GM18870 (cell line): Measurements from ENCODE around the gene LYPLAL1.
A peak's percentile ranks its signal among the peaks of the same experiment; 100 is the strongest.

Source experiments
- ATAC-seq: cut with Tn5 transposase; IDR thresholded peaks from one replicate; pipeline ENCODE4 v1.9.1; 2021; ENCODE audit warnings: moderate library complexity; ENCODE audit not compliant: unreplicated experiment

LYPLAL1 gene

GRCh38 chr1:219173758-219174459 is at the start of gene LYPLAL1:
LYPLAL1 (plus strand) TSS chr1:219173878; CDS start chr1:219173891, 13 bp downstream.
- ATAC-seq = peak; percentile 55

- no peak for ATAC-seq
Measured at GRCh38 chr1:219124163-219124562, 49.5 kb upstream of the LYPLAL1 start.

GRCh38 chr1:219125342-219125741 is 48.3 kb upstream of the LYPLAL1 start:
- no peak for ATAC-seq

- ATAC-seq = no peak
Measured at GRCh38 chr1:219126377-219126776, 47.3 kb upstream of the LYPLAL1 start.

GRCh38 chr1:219128957-219129356 is 44.7 kb upstream of the LYPLAL1 start:
- no peak for ATAC-seq

- peak; percentile 58 for ATAC-seq
Measured at GRCh38 chr1:219130366-219130935, 43.2 kb upstream of the LYPLAL1 start.

DNA sequence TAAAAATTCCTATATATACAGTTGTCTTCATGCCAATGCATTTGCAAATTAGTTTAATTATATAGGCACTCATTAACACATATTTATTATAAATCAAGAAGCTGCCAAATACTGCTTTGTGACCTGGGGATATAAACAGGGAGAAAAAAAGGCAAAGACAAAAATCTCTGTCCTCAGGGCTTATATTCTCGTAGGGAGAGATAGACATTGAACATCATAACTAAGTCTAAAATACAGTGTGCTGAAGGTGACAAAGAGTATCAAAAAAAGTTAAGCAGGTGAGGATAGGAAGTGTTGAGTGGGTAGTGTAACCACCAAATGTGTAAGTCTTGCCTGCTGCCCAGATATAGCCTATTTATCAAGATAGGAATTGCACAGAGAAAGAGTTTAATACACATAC is 40.7 kb upstream of the LYPLAL1 start:
- no peak for ATAC-seq

- peak; percentile 84 for ATAC-seq
Measured at GRCh38 chr1:219138747-219139146, 34.9 kb upstream of the LYPLAL1 start.

- no peak for ATAC-seq
Measured at GRCh38 chr1:219140303-219140877, 33.3 kb upstream of the LYPLAL1 start.

GRCh38 chr1:219143735-219144134 is 29.9 kb upstream of the LYPLAL1 start:
- ATAC-seq = no peak

DNA sequence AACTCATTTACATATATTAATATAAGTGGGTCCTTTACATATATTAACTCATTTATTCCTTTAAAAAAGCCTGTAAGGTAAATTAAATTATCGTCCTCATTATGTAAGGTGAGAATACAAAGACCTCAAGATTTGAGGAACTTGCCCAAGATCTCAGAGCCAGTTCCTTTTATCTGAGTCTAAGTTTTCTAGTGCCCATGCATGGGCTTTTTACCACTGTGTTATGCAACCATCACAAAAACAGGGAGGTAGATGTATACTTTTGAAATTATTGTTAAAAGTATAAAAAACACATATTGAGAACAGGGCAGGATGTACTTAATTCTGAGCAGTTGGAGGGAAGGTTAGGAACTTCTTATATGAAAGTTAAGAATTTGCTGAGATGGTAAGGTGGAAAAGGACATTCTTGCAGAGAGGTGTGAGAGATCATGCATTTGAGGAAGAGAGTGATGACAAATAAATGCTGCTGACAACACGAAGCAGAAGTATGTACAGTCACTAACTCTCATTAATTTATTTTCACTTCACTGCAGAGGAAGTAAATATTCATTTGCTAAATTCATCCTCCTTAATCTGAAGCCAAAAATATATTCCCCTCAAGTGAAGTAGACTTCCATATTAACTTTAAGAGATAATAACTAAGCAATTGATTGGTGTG is 28.9 kb upstream of the LYPLAL1 start:
- no peak for ATAC-seq

GRCh38 chr1:219147571-219148019 is 26.1 kb upstream of the LYPLAL1 start:
- ATAC-seq = no peak

DNA sequence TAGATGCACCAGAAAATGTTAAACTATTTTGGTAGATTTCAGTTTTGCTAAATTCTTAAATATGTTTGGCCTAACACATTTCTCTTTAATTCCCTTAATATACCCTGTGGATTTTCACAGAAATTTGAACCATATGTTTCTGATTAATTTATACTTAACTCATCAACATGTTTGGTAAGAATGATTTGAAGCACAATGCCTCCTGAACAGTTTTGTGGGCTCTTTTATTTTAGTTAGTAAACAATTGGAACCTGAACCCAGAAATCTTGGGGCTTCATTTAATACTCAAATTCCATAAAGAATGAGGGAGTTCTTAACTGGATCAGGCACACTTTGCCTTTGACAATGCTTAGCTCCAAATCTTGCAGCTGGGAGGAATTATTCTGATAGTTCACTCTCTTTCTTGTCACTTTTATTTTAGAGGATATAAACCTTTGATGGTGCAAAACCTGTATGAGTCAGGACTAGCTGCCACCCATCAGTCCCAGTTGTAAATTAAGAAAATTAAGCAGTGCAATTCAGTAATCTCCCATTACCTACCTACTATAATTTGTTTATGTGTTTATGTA is 24.6 kb upstream of the LYPLAL1 start:
- no peak for ATAC-seq

DNA sequence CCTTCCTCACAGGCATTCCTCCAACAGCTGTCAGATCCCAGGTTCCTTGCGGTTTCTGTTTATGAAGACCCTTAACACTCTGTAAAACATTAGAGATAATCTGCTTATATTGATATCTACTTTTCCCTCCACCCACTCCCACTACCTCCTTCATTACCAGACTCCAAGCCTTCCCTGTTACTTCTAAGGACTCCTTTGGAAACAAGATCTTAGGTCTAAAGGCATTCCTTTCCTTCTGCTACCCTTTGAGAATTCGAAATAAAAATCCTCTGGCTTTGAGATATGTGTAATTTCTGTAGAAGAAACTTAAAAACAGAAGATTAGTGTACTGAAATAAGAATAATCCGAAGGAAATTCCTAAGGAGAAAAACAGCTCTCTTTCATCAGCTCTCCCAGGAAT is 23.7 kb upstream of the LYPLAL1 start:
- ATAC-seq = no peak

DNA sequence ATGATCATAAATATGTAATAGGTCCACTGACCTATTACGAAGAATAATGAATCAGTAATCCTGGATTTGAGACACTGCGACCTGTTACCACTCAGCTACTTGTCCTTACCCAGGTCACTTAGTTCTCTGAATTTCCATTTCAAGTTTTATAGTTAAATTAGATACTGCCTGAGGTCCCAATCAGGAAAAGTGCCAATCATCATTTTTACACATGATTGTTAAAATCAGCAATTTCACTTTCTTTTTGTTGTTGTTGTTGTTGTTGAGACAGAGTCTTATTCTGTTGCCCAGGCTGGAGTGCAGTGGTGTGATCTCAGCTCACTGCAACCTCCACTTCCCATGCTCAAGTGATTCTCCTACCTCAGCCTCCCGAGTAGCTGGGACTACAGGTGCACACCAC is 22.8 kb upstream of the LYPLAL1 start:
- ATAC-seq = no peak

DNA sequence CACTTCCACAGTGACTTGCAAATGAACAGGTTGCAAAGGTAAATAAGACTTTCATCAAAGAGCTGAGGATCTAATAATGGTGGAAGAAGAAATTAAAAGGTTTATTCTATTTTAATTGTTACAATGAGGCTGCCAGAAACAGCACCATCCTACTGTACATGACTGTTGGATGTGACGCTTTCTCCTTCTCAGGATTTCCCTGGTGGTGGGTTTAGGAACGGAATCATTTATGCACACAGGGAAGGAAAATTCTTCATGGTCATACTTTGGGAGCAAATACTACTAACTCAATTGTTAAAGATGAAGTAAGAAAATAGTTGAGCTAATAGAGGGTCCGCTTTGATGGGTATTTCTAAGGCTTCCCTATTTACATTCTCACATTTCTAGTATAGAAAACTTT is 22.2 kb upstream of the LYPLAL1 start:
- ATAC-seq = no peak

DNA sequence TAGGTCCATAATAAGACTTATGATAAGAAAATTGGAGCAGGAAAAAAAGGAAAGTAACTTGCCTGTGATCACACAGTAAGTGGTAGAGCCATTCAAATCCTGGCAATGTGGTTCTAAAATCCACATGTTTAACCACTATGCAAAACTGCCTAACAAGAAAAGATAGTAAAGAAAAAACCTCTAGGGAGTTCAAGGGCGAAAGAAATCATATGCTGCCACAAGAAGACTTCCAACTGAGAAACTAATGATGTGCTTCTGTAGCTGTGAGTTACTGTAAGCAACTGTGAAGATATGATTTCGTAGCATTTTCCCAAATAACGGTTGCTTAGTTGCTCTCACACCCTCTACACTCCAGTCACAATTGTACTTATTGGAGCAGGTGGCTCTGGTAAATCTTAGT is 20.9 kb upstream of the LYPLAL1 start:
- ATAC-seq = no peak

- ATAC-seq = no peak
Measured at GRCh38 chr1:219153723-219154122, 20.0 kb upstream of the LYPLAL1 start.

- no peak for ATAC-seq
Measured at GRCh38 chr1:219155135-219155534, 18.5 kb upstream of the LYPLAL1 start.

- ATAC-seq = peak; percentile 73
Measured at GRCh38 chr1:219159946-219160645, 13.6 kb upstream of the LYPLAL1 start.

DNA sequence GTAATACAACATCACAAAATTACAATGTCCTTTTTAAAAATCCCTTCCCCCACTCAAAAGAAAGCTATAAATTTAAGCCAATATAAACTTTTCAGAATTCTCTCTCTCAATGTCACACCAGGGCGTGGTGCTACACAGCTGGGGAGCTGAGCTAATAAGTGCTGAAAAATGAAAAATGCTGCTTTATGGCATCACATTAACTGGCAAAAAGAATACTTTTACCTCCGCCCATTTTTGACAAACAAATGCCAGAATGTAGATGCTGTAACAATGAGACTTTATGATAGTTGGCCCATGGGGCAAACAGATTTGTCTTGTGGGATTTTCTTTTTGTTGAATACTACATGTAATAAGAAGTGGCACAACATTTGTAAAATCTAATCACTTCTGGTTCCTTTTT is 12.7 kb upstream of the LYPLAL1 start:
- ATAC-seq = no peak
